HK-2 (cell line): ENCODE data around the gene SIK2.

Experiments used
- DNase-seq: peaks from one replicate; pipeline ENCODE4 v3.0.0-alpha.2; 2018; ENCODE audit not compliant: unreplicated experiment

The SIK2 gene

GRCh38 chr11:111601979-111602864, at the start of gene SIK2:
TSS of gene SIK2 (plus strand) at chr11:111602449. CDS start at chr11:111602564, 115 bp downstream.
- peak; percentile 89 for DNase-seq

GRCh38 chr11:111554532-111554931, 47.7 kb upstream of the SIK2 start:
- no peak for DNase-seq

GRCh38 chr11:111555255-111555654, 47.0 kb upstream of the SIK2 start:
- DNase-seq, result no peak

- no peak for DNase-seq
Measured at GRCh38 chr11:111557425-111558111, 44.7 kb upstream of the SIK2 start.

- no peak for DNase-seq
Measured at GRCh38 chr11:111559800-111560464, 42.3 kb upstream of the SIK2 start.

GRCh38 chr11:111560800-111561199, 41.4 kb upstream of the SIK2 start:
- no peak for DNase-seq

GRCh38 chr11:111561306-111561705, 40.9 kb upstream of the SIK2 start:
- DNase-seq, result no peak

- DNase-seq, result no peak
Measured at GRCh38 chr11:111561791-111562325, 40.4 kb upstream of the SIK2 start.

- no peak for DNase-seq
Measured at GRCh38 chr11:111562692-111563389, 39.4 kb upstream of the SIK2 start.

GRCh38 chr11:111565114-111565720, 37.0 kb upstream of the SIK2 start:
- peak; percentile 35 for DNase-seq

GRCh38 chr11:111566324-111566723, 35.9 kb upstream of the SIK2 start:
- no peak for DNase-seq

GRCh38 chr11:111569476-111569875, 32.8 kb upstream of the SIK2 start:
- DNase-seq, result no peak

- DNase-seq, result no peak
Measured at GRCh38 chr11:111570796-111571195, 31.5 kb upstream of the SIK2 start.

- no peak for DNase-seq
Measured at GRCh38 chr11:111571829-111572501, 30.3 kb upstream of the SIK2 start.

GRCh38 chr11:111572581-111572980, 29.7 kb upstream of the SIK2 start:
- no peak for DNase-seq

GRCh38 chr11:111573821-111574249, 28.4 kb upstream of the SIK2 start:
- DNase-seq, result no peak

- DNase-seq, result no peak
Measured at GRCh38 chr11:111574373-111575225, 27.6 kb upstream of the SIK2 start.

GRCh38 chr11:111575740-111576139, 26.5 kb upstream of the SIK2 start:
- no peak for DNase-seq

- no peak for DNase-seq
Measured at GRCh38 chr11:111577821-111578220, 24.4 kb upstream of the SIK2 start.

GRCh38 chr11:111581341-111581740, 20.9 kb upstream of the SIK2 start:
- DNase-seq, result no peak
